GM21447 (cell line): ENCODE results near the gene GPRC5B.

ENCODE experiments used
- ATAC-seq: cut with Tn5 transposase; IDR thresholded peaks from one replicate; pipeline ENCODE4 v1.9.1; 2021; ENCODE audit not compliant: unreplicated experiment

The GPRC5B gene

DNA sequence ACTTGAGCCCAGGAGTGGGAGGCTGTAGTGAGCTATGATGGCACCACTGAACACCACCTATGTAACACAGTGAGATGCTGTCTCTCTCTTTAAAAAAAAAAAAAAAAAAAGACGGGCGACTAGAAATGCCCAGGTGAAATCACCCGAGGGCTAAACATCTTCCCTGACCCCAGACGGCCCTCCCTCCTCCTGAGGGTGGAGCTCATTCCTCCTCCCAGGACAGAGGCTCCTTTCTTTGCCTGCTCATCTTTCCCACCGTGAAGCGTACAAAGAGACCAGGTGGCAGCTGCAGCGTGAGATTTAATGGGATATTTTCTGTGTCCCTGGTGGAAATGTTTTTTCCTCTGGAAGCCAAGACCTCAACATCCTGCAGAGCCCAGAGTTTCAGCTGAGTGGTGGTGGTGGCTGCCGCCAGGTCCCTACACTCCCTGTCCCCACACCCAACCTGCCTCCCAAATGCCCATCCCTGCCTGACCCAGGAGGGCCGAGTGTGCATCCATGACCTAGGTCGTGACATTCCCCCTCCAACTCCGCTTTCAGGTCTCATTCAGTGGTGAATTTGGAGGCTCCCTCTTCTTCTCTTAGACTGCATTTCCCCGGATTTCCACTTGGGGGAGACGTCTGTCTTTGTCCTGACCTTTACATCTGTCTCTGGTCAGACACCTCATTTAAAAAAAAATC is 14.4 kb upstream of the GPRC5B start:
- ATAC-seq = no peak

DNA sequence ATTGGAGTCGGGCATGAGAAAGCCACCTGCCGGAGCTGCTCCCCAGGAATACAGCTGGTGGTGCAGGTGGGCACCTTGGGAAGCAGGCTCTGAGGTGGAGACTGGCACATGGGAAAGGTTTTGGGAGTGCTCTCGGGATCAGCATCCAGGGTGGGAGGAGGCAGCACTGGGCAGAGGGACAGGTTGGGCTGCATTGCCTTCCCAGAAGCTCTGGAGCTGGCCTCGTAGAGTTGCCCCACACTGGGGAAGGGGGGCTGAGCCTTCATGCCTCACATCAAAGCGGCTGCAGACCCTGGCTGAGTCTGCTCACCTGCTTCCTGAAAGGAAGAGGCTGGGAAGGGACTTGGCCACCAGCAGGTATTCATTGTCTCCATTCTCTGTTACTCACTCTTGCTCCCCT is 13.5 kb upstream of the GPRC5B start:
- ATAC-seq = no peak

DNA sequence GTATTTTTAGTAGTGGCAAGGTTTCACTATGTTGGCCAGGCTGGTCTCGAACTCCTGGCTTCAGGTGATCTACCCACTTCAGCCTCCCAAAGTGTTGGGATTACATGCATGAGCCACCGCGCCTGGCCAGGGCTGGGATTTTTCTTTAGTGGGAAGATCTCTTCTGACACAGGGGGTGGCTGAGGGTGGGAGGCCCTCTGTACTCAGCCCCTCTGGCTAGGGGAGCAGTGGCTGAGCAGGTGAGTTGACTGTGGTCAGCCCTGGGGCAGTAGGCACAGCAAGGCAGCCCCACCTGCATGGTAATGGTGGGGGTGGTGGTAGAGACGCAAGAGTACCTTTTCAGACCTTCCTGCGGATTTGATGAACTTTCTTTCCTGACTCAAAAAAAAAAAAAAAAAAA is 12.3 kb upstream of the GPRC5B start:
- ATAC-seq = no peak

DNA sequence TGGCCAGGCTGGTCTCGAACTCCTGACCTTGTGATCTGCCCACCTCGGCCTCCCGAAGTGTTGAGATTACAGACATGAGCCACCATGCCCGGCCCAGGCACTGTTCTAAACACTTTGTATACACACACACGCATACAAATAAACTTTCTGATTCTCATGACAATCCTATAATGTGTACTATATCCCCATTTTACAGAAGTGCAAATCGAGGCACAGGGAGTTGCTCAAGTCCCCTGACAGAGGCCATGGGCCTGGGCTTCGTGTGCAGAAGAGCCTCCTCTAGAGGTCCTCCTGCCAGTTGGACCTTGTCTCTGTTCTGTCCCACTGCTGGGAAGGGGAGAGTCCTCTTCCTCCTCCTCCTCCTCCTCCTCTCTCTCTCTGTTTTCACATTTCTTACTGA is 9.9 kb upstream of the GPRC5B start:
- ATAC-seq = no peak

DNA sequence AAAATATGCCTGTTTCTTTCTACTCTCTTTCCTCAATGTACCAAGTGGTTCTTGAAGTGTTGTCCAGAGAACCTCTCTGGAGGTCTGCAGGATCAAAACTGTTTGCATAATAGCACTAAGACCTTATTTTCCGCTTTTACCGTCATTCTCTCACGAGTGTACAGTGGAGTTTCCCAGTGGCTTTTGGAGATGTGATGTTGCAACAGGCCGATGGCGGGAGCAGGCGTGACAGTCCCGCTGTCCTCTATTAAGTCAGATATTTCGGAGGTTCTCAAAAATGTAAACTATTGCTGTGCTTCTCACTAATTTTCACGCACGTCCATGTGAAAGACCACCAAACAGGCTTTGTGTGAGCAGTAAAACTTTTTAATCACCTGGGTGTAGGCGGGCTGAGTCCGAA is 8.3 kb upstream of the GPRC5B start:
- ATAC-seq = no peak

DNA sequence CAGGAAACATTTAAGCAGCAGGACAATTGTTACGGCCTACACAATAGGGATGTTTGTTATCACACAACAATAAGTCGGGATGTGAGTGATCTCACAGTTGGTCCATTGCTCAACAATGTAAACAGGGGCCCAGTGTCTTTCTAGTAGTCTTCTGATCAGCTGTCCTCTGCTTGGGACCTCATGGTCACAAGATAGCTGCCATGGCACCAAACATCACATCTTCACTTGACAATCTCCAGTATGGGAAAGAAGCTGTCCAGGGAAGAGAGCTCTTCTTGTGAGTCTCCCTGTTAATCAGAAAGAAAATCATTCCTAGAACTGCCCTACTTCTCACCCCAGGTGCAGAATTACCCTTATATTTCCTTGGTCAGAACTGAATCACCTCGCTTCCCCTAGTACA is 6.3 kb upstream of the GPRC5B start:
- no peak for ATAC-seq

DNA sequence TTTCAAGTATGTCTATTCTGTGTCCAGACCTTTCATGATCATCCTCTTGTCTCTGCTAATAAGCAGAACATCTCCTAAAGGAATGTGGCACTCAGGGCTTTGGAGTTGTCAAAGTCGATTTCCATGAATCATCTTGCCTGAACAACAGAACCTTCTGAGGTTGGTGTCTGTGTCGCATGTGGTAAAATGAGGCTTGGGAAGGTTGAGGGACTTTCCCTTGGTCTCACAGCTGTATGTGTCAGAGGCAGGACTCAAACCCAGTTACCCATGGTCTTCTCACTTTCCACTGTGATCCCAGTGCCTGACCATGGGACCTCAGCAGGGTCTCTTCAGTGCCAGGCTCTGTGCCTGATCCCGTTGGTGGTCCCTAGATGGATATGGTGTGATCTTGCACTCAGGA is 4.2 kb upstream of the GPRC5B start:
- ATAC-seq = no peak

DNA sequence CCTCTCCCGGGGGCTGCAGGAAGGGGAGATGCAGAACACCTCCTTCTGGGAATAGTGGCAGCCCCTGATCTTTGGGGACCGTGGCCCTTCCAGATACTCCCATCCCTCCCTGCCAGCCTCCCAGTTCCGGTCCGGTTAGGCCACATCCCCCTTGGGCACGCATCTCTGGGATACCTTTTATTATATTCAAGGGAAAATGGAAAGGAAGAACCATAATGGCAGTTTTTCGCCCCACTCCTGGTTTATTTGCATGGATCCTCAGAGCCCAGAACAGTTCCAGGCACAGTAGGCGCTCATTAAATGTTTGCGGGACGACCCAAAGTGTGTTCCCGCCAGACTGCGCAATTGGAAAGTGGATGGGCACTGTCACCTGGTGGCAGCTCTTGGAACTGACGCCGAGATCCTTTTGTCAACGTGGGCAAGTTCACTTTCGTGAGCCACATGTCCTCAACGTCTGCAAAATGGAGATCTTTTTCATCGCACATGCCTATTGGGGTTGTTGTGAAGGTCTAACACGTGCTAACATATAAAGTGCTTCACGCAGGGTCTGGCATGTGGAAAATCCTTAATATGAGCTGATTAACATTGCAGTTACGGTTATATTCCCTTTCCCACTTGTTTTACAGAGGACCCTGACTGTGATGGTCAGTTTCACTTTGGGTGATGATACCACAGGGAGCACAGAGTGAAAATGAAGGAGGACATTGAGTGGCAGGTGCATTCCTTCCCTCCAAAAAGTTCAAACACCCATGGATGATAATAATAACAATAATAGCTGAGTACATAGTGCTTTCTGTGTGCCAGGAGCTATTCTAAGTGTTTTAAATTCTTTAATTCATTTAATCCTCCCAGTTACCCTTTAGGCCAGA is 1.7 kb upstream of the GPRC5B start:
- ATAC-seq = peak; percentile 56

DNA sequence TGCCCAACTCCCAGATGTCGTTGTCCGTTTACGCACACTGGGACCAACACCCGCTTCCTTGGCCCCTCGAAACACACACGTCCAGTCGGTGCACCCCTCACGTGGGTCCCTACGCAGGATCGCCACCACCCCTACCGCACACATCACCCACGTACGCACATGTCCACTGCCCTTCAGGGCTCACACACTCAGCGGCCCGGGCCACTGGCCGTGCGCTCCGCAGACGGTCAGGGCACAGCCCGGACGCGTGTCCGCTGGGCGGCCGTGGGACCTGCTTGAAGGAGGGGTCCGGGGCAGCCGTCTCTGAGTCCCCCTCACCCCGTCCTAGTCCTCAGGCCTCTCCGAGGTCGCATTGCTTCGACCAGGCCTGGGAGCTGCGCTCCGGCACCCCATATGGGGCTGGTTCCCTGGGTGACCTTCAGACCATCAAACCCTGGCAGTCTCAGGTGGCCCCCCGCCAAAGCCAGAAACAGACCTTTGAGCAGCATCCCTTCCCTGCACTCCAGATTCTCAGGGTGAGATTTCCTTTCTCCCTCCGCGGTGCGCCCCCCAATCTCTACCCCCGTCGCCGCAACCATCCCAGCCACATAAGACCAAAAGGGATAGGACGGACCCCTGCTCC is 914 bp upstream of the GPRC5B start:
- ATAC-seq = no peak

DNA sequence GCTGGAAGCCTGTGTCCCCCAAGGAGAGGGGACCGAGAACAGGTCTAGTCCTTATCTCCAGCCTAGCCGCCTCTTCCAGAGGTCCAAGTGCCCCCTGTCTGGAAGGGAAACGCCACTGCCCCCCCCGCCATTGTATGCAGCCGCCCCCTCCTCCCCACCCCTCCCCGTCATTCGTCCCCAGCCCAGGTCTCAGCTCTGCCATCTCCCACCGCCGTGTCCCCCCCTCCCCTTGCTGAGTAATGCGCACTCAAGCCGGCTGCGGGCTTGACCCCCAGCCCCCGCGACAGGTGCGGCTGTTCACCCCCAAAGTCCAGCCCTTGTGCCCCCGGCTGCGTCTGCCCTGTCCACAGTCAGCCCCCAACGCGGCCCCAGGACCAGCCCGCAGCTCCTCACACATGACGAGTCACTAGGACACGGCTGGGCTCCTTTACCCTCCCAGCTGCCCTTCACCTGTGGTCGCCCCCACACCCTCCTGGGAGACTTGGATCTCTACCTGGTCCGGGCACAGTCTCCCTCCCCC is 622 bp downstream of the GPRC5B start:
- no peak for ATAC-seq

DNA sequence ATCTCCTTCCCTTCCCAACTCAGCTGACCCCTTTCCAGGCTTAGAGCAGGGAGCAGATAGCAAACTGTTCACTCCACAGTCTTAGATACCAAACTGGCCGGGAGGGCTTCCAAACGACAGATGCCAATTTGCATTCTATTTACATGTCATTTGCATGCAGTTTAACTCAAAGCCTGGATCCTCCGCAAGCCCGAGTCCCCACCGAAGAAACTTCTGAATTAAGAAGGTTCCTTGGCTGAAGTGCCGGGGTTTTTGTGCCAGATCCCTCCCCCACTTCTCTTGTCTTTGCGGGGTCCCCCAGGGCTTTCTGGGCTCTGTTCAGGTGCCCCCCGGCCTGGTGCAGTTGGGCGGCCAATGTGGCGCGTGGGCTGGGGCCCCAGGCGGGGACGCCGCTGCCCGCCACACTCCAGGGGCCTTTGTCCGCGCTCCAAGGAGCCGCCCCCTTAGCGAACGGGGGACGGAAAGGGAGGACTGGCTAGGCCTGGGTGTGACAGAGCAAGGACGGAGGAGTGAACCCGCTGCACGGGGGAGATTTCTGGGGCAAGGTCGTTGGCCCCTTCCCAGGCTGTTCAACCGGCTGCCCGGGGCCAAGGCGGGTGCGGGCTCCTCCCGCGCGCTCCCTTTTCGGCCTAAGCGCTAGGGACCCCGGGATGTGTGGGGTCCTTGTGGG is 1.2 kb downstream of the GPRC5B start:
- no peak for ATAC-seq

DNA sequence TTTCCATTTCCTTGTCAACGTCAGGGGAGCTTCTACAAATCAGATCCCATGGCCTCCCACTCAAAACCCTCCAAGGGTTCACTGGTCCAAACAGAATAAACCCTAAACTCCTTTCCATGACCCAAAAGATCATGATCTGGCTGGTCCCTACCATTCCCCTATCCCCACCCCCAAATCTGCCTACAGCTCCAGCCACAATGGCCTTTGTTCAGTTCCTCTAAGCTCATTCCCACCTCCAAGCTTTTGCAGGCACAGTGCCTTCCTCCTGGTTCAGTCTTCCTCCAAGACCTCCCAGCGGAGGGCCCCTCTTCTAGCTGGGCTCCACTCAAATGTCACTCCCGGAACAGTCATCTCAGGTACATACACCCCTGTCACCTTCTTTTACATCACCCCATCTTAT is 2.0 kb downstream of the GPRC5B start:
- no peak for ATAC-seq

DNA sequence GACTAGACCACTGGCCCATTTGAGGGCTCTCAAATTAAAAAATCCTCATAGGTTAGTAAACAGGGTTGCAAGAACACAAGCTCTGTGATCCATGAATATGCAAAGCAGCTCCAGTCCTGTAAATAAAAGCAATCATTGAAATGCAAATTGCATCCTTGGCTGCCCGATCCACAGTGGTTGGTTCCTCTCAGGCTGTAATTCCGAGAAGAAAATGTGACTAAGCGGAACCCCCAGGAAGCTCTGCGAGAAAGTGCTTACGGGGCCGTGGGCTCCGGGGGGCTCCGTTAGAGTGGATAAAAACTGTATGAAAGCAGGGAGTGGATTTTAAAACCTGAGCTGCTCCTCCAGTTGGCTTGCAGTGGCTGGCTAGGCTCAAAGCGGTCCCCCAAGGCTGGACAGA is 2.5 kb downstream of the GPRC5B start:
- no peak for ATAC-seq

DNA sequence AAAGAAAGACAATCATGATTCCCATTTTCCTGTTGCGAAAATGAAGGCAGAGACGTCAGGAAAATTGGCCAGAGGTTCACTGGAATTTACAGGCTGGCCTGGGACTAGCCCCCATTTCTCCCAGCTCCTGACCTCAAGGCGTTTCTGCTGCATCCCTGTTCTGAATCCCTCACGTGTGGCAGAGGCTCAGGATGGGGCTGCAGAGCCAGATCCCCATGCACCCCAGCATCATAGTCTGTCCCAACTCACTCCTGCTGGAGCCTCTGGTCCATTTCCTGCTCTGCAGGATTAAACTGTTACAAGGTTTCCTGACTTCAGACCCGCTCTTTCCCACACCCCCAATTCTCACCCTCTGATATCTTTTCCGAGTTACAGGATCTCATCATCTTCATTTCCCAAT is 2.9 kb downstream of the GPRC5B start:
- ATAC-seq = no peak

DNA sequence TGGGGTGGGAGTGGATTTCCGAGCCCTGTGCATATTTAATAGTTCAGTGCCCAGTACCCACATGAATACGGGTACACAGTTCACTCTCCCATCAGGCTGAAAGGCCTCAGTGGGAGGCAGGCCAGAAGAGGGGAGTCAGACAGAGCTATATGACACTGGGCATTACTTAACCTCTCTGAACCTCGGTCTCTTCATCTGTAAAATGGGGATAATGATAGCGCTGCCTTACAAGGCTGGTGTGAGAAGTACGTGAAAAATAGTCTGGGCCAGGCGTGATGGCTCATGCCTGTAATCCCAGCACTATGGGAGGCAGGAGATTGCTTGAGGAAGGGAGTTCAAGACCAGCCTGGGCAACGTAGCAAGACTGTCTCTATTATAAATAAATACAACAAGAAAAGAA is 3.6 kb downstream of the GPRC5B start:
- ATAC-seq = no peak

DNA sequence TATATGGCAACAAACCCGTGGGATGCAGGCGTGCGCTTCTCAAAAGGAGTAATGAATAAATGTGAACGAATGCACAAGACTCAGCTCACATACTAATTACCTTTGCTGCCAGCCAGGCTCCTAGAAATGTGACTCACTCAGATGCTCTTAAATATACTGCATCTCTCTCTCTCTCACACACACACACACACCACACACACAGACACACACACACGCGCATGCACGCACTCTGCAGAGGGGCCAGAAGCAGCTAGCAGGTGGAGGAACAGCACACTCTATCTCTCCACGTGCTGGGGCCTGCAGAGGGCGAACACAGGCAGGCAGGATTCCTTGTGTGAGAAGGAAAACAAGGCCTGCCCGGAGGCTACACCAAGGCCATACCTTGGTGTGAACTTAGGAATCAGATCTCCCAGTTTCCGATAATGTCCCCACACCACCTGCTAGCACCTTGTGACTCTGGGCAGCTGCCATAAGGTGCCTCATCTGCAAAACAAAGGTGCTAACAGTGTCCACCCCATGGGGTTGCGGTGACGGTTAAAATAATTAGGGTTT is 5.3 kb downstream of the GPRC5B start:
- ATAC-seq = no peak

DNA sequence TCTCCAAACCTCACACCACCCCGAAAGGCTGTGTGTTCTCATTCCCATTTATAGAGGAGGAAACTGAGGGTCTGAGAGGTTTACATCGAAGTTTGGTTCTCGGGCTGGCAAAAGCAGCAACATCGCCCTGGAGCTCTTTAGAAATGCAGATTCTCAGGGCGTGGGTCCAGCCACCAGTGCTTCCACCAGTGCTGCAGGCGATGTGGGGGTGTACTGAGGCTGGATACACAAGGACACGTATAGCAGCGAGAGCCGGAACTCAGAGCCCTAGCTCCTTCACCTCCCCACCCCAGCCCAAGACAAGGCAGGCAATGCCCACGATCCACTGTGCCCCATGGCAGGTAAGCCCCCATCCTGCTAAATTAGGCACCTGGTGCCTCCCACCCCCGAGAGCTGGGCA is 5.9 kb downstream of the GPRC5B start:
- no peak for ATAC-seq

DNA sequence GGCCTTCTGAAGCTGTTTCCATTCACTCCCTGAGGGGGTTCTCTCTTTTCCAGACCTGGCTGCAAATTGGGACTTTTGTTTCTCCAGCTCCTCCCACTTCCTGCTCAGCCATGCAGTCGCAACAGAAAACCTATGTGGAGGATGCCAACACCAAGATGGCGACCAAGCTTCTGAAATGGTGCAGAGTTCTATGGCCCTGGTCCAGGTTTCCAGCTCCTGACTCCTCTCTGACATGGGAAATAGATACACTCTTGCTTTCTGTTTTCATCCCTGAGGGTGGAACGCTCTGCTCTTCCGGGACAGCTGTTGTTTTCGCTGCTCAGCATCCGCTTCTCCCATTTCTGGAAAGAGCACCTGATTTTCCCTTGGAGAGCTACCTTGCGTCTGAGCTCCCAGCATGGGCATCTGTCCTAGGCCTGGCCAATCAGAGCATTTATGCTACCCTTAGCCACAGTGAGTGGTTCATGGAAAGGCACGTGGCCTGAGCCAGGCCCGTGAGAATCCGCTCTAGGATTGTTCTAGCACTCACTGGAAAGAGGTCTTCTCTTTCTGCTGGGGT is 8.1 kb downstream of the GPRC5B start:
- no peak for ATAC-seq

DNA sequence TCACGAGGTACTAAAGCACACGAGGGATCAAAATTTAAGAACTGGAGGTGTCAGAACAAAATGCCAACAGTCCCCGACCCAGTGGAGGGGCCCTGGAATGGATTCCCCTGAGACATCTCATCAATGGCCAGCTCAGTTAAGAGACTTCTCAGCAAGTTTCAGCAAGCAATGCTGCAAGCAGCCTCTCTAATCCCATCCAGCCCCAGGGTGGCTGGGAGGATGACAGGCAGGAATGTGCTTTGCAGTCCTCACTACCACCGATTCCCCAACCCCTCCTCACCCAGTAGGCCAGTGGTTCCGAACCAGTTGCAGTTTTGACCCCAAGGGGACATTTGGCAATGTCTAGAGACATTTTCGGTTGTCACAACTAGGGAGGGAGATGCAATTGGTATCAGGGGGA is 8.7 kb downstream of the GPRC5B start:
- ATAC-seq = no peak

DNA sequence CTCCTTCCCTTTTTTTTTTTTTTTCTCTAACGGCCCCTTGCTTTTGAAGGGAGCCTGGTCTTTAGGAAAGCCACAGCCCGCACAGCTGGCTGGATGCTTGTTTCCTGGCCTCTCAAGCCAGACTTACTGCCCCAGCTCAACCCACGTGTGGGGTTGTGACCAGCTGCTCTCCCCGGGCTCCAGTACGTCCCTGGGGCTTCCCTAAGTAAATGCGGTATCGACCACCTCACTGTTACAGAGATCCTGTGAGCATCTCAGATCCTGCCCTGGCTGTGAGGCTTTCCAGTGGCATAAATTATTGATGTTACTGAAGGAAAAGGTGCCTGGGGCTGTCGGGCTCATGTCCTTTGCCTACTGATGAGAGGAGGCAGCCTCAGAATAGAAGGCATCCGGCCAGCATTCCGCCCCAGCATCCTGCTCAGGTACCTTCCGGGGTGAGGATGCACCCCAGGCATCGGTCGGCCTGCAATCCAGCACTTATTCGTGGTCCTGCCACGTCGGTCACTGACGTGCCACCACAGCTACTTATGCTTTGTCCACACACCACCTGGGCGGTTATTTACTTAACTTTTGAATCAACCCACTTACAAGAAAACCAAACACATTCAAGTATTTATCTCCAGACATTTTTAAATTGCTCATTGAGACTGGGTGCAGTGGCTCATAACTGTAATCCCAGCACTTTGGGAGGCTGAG is 9.6 kb downstream of the GPRC5B start:
- no peak for ATAC-seq
